Measurements from ENCODE around the gene ELP6.
"Not testable (repeated sequence)": the region's sequence is repeated elsewhere in the genome, so short reads cannot be mapped to it uniquely, and the experiment has no call there.

Gene ELP6

GRCh38 chr3:47512416-47513124 lies 942 bp downstream of the ELP6 start:
- DNase-seq (ENCODE audit: low read depth in 2 of 3, low spot score in 1 of 3): peak; percentile 6 to 8 (median 8)

- DNase-seq (ENCODE audit: low read depth in 2 of 3, low spot score in 1 of 3): not testable (repeated sequence)
These were observed 8.2 kb downstream of the ELP6 start for GRCh38 chr3:47505267-47505666.

GRCh38 chr3:47504113-47504512 lies 9.4 kb downstream of the ELP6 start:
- no peak for DNase-seq (ENCODE audit: low read depth in 2 of 3, low spot score in 1 of 3)

GRCh38 chr3:47503033-47503432 lies 10.5 kb downstream of the ELP6 start:
- DNase-seq (ENCODE audit: low read depth in 2 of 3, low spot score in 1 of 3): no peak

- no peak for DNase-seq (ENCODE audit: low read depth in 2 of 3, low spot score in 1 of 3)
These were observed 16.6 kb downstream of the ELP6 start for GRCh38 chr3:47496892-47497291.

GRCh38 chr3:47495886-47496285 lies 17.6 kb downstream of the ELP6 start:
- DNase-seq (ENCODE audit: low read depth in 2 of 3, low spot score in 1 of 3): no peak

GRCh38 chr3:47495111-47495510 lies 18.4 kb downstream of the ELP6 start:
- no peak for DNase-seq (ENCODE audit: low read depth in 2 of 3, low spot score in 1 of 3)

- DNase-seq (ENCODE audit: low read depth in 2 of 3, low spot score in 1 of 3): no peak
These were observed 21.7 kb downstream of the ELP6 start for GRCh38 chr3:47491777-47492176.

- DNase-seq (ENCODE audit: low read depth in 2 of 3, low spot score in 1 of 3): no peak
These were observed 22.3 kb downstream of the ELP6 start for GRCh38 chr3:47491186-47491585.

GRCh38 chr3:47487265-47487664 lies 26.2 kb downstream of the ELP6 start:
- DNase-seq (ENCODE audit: low read depth in 2 of 3, low spot score in 1 of 3): no peak

- DNase-seq (ENCODE audit: low read depth in 2 of 3, low spot score in 1 of 3): no peak
These were observed 27.7 kb downstream of the ELP6 start for GRCh38 chr3:47485812-47486211.

GRCh38 chr3:47482366-47482765 lies 31.1 kb downstream of the ELP6 start:
- no peak for DNase-seq (ENCODE audit: low read depth in 2 of 3, low spot score in 1 of 3)

- DNase-seq (ENCODE audit: low read depth in 2 of 3, low spot score in 1 of 3): not testable (repeated sequence)
These were observed 31.7 kb downstream of the ELP6 start for GRCh38 chr3:47481763-47482162.

- not testable (repeated sequence) for DNase-seq (ENCODE audit: low read depth in 2 of 3, low spot score in 1 of 3)
These were observed 33.2 kb downstream of the ELP6 start for GRCh38 chr3:47480267-47480666.

- no peak for DNase-seq (ENCODE audit: low read depth in 2 of 3, low spot score in 1 of 3)
These were observed 33.7 kb downstream of the ELP6 start for GRCh38 chr3:47479826-47480160.

GRCh38 chr3:47478022-47478421 lies 35.5 kb downstream of the ELP6 start:
- no peak for DNase-seq (ENCODE audit: low read depth in 2 of 3, low spot score in 1 of 3)

GRCh38 chr3:47476644-47477199 lies 36.8 kb downstream of the ELP6 start:
- DNase-seq (ENCODE audit: low read depth in 2 of 3, low spot score in 1 of 3): no peak

GRCh38 chr3:47476330-47476626 lies 37.2 kb downstream of the ELP6 start:
- DNase-seq (ENCODE audit: low read depth in 2 of 3, low spot score in 1 of 3): no peak

GRCh38 chr3:47475570-47476329 lies 37.8 kb downstream of the ELP6 start, which contains the start of gene SCAP:
Gene SCAP, minus strand, starts transcription at chr3:47475941. Its CDS starts 32,948 bp downstream, at chr3:47442993.
- DNase-seq (ENCODE audit: low read depth in 2 of 3, low spot score in 1 of 3): peak; percentile 93 to 98 (median 93)

GRCh38 chr3:47475029-47475569 lies 38.4 kb downstream of the ELP6 start:
- DNase-seq (ENCODE audit: low read depth in 2 of 3, low spot score in 1 of 3): peak in 2 of 3 donors; percentile 4 to 25

- DNase-seq (ENCODE audit: low read depth in 2 of 3, low spot score in 1 of 3): no peak
These were observed 40.1 kb downstream of the ELP6 start for GRCh38 chr3:47473391-47473790.

GRCh38 chr3:47469616-47470015 lies 43.9 kb downstream of the ELP6 start:
- no peak for DNase-seq (ENCODE audit: low read depth in 2 of 3, low spot score in 1 of 3)

Data from stimulated activated CD4-positive, alpha-beta T cell treated with anti-CD3 and anti-CD28 coated beads, Interleukin-12 subunit alpha, Interleukin-12 subunit beta, amount 100 ng/mL, for 48 hours (primary cell).